Measurements from ENCODE around the gene ZNF22. TPM values are rescaled to one million over a fixed set of nuclear protein-coding genes. Genes with fewer than 3 reads are reported as not detected.
A peak's percentile ranks its signal among the peaks of the same experiment; 100 is the strongest.

ZNF22 gene
- total RNA-seq, 1 donor from 2014 or later, result 31.3 TPM

DNA sequence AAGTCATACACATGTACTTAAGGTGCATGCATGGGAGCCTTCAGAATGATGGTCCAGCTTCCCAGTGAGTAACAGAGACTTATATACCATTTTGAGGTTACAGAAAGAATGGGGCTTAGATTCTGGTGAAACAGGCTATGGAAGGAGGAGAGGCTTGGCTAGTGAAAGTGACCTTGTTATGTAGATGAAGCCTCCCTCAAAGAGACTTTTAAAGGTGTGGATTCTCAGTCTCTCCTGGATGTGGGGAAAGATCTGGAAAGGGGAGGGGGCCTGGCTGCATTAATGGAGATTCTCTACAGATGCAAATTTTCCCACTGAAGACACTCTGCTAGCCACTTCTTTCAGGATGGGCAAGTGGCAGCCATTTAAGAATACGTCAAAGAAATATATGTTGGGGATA, 35.6 kb upstream of the ZNF22 start:
- DNase-seq, result no peak

- DNase-seq, result no peak
These were observed 35.0 kb upstream of the ZNF22 start for GRCh38 chr10:44965651-44966097.

DNA sequence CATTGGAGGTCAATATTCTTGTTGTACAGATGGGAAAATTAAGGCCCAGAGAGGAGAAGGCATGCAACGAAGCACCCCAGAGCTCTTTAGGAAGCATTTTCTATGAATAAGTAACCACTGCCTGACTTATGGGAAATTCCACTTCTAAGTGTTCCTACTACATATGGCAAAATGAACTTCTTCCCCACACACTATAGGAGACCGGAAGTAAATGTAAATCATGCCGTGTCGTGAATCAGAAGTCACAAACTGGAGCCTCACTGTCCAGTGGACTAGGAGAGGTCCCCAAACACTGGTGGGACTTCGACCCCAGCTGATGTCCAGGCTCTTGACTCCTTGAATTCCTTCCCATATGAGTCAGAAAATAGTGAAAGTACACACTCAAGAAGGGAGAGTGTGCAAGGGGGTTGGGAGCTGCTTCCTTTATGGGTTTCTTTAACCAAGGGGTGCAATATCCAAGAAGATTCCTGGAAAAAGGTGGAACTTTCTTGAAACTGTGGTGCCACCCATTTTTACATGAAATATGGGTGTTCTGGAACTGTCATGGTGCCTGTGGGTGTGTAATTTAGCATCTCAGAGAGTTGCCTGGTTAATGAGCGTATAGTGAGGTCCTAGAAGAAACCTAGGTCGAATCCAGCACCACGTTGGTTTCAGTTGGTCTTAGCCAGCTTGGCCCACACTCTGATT, 34.5 kb upstream of the ZNF22 start:
- DNase-seq, result no peak

GRCh38 chr10:44966816-44967509, 33.8 kb upstream of the ZNF22 start:
- DNase-seq, result no peak

- no peak for DNase-seq
These were observed 33.1 kb upstream of the ZNF22 start for GRCh38 chr10:44967616-44968015.

- DNase-seq, result no peak
These were observed 32.6 kb upstream of the ZNF22 start for GRCh38 chr10:44968091-44968490.

GRCh38 chr10:44968500-44969400, 32.0 kb upstream of the ZNF22 start:
- DNase-seq, result no peak

- no peak for DNase-seq
These were observed 30.9 kb upstream of the ZNF22 start for GRCh38 chr10:44969854-44970253.

GRCh38 chr10:44970812-44971395, 29.8 kb upstream of the ZNF22 start:
- no peak for DNase-seq

GRCh38 chr10:44971434-44971833, 29.3 kb upstream of the ZNF22 start:
- DNase-seq, result no peak

DNA sequence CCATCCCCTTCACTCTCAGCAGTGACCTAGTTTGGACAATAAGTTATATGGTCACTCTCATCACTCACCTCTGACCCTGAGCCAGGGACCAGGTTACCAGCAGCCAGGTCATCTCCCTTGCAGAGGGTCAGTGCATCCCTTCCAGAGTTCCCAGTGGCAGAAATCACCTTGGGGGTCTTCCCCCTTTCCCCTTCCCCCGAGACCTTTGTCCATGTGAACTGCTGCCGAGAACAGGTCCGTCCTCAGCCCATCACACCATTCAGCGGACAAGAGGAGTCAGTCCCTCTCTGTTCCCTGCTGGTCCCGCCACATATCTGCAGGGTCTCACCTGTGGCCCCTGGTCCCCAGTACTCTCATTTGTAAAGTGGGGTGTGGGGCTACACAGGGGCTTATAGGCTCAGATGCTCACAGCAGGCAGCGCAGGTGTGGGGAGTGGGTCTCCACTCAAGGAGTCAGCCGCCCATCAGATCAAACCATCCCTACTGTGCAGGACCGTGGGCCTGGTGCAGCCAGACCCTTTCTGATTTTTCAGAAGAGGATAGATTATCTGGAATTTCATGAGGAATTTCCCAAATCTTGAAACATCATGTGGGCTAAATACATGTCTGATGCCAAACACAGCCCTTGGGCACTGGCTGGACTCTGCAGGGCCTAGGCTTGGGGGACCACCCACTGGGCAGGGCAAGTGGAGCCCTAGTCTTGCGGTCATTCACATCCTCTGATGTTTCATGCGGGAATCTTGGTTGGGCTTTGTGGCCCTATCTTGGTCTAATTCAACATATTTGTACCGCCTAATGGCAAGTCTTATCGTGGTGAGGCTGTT, 28.6 kb upstream of the ZNF22 start:
- DNase-seq, result no peak

DNA sequence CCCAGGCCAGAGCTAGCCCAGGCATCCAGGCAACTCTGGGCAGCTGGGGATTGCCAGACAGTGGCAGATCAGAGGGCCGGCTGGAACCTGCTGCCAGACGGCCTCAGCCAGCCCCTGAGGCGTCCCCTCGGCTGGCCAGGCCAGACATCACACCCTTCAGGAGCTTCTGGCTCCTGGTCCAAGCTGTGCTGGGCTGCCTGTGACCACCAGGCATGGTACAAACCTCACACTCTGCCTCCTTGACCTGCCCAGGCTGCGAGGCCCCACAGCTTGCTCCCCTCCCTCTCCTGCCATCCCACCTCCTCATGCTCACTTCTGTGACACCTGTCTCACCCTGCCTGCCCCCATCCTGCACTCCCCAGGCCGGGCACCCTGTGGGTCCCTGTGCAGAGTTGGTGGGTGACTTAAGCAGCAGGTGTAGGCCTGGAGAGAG, 27.8 kb upstream of the ZNF22 start:
- DNase-seq, result no peak

DNA sequence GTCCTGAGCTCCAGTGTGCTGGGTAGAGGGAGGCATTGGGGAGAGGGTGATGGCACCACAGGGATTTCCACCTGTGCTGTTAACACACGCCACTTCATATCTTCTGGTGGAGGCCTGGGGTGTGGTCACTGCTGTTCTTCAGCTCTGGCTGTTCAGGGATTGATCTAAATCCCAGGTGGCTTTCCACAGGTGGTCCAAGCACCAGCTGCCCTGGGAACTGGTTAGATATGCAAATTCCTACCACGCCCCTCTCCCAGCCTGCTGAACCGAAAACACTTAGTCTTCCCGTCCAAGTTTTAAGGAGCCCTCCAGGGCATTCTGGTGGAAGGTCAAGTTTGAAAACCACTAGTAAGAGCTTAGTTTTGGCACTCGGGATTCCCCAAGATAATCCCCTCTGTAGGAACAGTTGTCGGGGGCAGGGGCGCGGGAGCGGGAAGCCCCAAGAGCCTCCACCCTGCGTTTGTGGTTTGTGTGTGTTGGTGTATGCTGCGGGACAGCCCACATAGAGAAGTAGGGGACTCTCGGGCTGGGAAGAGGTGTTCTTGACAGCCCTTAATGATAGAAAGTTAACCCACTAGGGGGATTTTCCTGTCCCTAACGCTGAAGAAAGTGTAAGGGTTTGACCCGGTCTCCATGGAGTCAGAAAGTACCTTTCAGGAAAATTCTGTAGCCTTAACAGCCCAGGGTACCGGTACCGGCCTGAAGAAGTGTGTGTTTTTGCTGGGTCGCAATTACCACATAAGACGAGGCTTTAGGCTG, 27.2 kb upstream of the ZNF22 start:
- DNase-seq, result no peak

DNA sequence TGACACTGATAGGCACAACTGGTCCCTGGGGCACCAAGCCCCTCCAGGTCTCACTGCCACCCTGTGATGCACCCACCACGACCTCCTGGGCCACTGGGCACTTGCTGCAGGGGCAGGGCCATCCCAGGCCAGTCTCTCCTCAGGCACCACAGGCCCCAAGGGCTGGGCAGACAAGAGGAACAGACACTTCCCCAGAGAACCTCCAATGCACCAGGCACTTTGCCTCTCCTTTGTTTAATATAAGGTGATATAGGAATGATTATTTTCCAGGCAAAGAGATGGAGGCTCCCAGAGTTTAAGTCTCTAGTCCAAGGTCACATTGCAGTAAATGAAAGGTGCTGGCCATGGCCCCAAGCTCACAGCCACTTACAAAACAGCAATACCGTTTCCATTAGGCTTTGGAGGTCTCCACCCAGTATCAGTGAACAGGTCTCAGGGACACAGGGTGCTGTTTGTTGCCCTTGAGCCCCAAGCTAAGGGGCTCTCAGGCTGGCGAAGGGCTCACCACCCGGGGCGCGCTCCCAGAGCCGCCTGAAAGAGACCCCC, 26.6 kb upstream of the ZNF22 start:
- DNase-seq, result no peak

DNA sequence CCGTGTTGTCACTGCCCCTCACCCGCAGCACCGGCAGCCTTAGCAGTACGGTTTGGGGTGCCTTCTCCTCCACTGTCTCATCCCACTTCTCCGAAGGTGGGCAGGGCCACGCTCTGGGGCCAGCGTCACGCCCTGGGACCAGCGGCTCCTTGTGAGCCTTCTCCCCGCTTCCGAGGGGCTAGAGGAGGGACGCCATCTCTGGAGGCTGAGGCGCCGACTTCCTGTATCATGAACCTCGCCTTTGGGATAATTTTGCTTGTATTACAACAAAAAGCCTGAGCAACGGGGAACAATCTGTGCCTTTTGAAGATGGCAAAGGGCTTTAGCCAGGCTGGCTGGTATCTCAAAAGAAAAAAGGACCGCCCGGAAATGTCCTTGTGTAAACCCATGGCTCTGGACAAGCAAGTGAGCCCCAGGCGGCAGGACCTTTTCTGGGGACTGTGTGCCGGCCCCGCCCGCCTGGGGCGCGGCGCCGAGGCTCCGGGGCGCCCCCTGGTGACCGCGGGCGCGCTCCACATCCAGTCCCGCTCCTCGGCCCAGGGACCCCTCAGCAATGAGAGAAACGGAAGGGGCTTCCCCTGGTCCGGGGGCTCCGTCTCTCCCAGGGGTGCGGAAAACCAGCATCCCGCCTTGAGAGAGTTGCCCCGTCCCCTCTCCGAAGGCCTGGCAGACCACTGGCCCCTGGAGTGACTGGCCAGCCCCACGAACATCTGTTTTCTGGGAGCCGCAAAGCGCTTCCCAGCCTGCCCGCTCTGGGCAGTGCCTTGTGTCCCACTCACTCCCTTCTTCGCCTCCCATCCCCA, 25.9 kb upstream of the ZNF22 start:
- DNase-seq, result peak; percentile 33

GRCh38 chr10:44975431-44976331, 25.0 kb upstream of the ZNF22 start:
- no peak for DNase-seq

GRCh38 chr10:44976352-44977198, 24.1 kb upstream of the ZNF22 start:
- DNase-seq, result no peak
